Epithelial cell of prostate (primary cell): ENCODE data around the gene LRRN2.
"Not testable (repeated sequence)": the region's sequence is repeated elsewhere in the genome, so short reads cannot be mapped to it uniquely, and the experiment has no call there.

Experiments used
- DNase-seq: peaks from one replicate; pipeline ENCODE4 v3.0.0-alpha.2; 2011; ENCODE audit warnings: low read depth, low spot score
- H3K27ac ChIP-seq: fragments of 450-650 bp; 2 replicates; pipeline ENCODE4 v1.5.1; 2017; ENCODE audit warnings: mild to moderate bottlenecking

LRRN2 gene

DNA sequence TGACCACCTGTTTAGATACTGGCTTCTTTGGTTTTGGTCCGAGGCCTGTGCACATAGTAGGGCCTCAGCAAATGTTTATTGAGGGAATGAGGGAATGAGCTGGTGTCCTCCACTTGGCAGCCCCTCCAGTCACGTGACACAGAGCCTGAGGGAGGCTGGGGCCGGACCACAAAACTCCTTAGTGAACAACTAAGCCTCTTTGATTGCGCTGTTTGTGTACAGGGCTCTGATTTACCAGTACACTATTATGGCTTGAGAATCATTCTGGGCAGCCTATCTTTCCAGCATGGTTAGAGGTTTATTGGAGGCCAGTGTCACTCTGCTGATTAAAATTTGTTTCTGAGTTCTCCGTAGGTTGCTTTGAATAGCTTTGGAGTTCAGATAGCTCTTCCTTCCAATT, 10.2 kb upstream of the LRRN2 start:
- DNase-seq: no peak
- H3K27ac ChIP-seq: no peak overlapping the region

- H3K27ac ChIP-seq: no peak overlapping the region
- no peak for DNase-seq
These were observed 8.6 kb upstream of the LRRN2 start for GRCh38 chr1:204694145-204694544.

- no peak for DNase-seq
These were observed 7.4 kb upstream of the LRRN2 start for GRCh38 chr1:204692841-204693356.

DNA sequence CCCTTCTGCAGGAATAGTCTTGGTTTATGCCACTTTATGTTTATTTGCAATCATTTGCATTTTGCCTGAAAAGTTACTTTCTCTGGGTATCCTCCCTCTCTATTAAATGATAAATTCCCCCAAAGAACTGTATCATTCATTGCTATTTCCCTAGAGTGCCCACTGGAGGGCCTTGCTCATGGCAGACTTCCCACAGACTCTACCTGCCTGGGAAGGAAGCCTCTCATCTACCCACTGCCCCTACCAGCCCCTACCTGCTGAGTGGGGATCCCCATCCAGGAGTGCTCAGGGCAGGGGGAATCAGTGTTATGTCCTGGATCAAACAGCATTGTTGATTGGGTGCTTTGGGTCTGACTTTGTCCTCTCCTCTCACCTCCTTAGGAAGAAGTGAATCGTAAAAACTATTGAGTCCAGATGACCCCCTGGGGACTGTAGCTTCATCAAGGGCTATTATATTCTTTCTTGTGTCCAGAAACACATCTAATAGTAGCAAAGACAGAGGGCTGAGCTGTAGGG, 6.8 kb upstream of the LRRN2 start:
- no peak overlapping the region for H3K27ac ChIP-seq
- no peak for DNase-seq

More at GRCh38 chr1:204692841-204693356, 7.4 kb upstream of the LRRN2 start:
- no peak overlapping the region for H3K27ac ChIP-seq

DNA sequence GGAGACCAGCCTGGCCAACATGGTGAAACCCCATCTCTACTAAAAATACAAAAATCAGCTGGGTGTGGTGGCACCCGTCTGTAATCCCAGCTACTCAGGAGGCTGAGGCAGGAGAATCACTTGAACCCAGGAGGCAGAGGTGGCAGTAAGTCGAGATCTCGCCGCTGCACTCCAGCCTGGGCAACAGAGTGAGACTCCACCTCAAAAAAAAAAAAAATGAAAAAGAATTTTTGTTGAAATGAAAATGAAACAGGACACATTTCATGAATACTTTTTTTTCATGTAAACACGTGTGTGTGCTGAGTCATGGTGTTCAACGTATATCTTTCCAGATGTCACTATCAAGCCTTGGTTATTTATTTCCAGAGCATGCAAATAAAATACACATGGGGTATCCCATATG, 5.8 kb upstream of the LRRN2 start:
- H3K27ac ChIP-seq, DNase-seq: not testable (repeated sequence)

GRCh38 chr1:204688776-204689175, 3.2 kb upstream of the LRRN2 start:
- no peak for DNase-seq
- H3K27ac ChIP-seq: no peak overlapping the region

DNA sequence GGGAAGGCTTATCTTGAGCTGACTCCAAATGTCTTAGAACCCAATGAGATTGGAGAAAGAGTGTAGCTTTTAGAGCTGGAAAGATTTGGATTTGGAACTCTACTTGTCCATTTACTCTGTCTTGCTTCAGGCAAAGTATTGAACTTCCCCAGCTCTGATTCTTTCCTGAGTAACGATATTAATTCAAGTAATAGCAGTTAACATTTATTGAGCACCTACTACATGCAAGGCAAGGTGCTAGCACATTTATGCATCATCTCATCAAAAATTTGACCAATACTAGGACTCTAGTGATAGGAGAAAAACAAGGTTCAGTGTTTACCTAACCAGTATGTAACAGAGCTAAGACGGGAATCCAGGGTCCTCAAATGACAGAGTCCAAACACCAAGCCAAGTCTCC, 2.5 kb upstream of the LRRN2 start:
- no peak overlapping the region for H3K27ac ChIP-seq
- DNase-seq: no peak

DNA sequence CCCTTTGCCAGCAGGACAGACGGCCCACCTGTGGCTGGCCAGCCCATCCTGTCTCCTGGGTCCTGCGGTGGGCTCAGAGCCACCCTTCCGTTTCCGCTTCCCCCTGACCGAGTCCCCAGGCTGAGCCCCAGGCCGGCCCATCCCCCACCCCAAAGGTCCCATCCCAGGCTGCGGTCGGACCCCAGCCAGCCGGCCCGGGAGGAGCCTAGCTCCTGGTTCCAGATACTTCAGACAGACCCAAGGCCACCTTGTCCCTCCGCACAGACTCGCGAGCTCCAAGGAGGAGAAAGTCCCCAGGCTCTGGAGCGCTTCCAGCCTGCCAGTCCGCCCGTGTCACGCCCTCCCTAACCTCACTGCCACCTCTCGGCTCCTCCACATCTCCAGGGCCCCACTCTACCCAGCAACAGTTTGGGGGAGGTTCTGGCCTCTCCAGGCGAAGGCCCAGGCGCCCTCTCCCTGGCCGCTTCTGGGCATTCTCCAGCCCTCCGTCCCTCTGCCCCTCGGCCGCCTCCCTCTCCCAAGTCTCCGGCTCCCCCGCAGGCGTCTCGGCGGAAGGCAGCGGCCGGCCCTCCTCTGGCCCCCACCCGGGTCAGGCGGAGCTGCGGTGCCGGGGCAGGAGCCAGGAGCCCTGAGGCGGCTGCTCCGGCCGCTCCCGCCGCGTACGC, 835 bp downstream of the LRRN2 start:
- no peak overlapping the region for H3K27ac ChIP-seq
- no peak for DNase-seq

- no peak for DNase-seq
- H3K27ac ChIP-seq: no peak overlapping the region
These were observed 1.4 kb downstream of the LRRN2 start for GRCh38 chr1:204684206-204684570.

- H3K27ac ChIP-seq: no peak overlapping the region
- no peak for DNase-seq
These were observed 2.0 kb downstream of the LRRN2 start for GRCh38 chr1:204683284-204684205.

DNA sequence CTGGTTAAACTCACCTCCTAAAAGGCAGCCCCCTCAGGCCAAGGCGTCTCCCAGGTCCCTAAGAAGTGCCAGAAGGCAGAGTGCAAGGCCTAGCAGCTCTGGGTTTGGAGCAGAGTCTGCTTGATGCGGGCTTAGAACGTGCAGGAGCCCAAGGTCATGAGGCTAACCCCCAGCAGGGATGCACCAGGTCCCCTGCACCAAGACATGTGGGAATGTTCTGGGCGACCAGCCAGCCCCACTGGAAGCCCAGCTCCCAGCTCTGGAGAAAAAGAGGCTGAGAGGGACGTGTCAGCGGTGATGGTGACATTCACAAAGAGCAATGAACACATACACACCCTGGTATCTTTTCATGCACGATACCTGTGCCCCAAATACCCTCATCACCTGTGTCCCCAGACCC, 5.1 kb downstream of the LRRN2 start:
- DNase-seq: no peak
- no peak overlapping the region for H3K27ac ChIP-seq

- DNase-seq: no peak
- H3K27ac ChIP-seq: no peak overlapping the region
These were observed 5.5 kb downstream of the LRRN2 start for GRCh38 chr1:204680051-204680450.

- no peak overlapping the region for H3K27ac ChIP-seq
- DNase-seq: no peak
These were observed 6.6 kb downstream of the LRRN2 start for GRCh38 chr1:204678721-204679475.

DNA sequence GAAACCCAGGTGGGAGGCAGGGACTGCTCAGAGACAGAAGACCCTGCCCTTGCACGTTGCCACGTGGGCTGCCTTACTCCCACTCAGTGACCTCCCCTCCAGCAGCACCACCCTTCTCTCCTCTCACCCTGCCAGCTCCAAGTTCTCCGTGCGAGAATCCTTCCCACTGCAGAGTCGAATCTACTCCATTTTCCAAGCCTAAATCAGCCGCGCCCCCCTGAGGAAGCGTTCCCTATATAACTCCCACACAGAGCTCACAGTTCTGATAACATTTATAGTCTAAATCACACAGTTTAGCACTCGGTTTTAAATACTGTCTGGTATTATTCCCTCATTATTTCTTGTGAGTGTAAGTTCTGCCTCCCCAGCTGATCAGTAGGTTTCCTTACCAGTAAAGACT, 7.7 kb downstream of the LRRN2 start:
- no peak overlapping the region for H3K27ac ChIP-seq
- no peak for DNase-seq

GRCh38 chr1:204676043-204676442, 9.5 kb downstream of the LRRN2 start:
- DNase-seq: no peak
- H3K27ac ChIP-seq: no peak overlapping the region

DNA sequence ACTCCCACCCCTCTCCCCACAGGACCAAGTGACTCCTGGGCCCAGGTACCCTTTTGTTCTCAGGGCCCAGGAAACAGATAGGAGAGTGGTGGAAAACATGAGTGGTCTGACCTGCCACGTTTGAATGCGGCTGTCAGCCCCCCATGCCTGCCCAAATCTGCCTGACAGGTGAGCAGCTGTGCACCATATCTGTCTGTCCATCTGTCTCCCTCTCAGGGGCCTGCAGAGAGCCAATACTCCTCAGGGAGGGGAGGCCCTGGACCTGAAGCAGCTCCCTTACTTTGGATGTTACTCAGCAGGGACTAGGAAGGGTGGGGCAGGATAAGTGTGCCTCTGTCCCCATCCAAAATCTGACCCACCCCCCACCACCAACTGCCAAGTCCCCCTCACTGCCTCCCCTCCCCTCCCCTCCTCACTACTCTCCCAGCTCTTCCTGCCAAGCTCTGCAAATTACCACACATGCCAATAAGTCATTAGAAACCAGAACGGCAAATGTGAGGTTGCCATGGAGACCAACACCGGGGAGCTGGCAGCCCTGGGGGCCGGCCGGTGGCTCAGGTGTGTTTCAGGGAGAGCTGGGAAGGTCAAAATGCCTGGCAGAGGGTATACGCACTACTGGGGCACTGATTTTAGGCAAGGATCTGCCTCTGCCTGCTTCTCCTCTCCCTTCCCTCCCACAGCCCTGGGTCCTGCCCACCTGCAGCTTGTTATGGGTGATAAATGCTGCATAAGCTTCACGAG, 11.5 kb downstream of the LRRN2 start:
- no peak overlapping the region for H3K27ac ChIP-seq
- DNase-seq: no peak

- no peak for DNase-seq
- H3K27ac ChIP-seq: no peak overlapping the region
These were observed 12.3 kb downstream of the LRRN2 start for GRCh38 chr1:204673209-204673608.

DNA sequence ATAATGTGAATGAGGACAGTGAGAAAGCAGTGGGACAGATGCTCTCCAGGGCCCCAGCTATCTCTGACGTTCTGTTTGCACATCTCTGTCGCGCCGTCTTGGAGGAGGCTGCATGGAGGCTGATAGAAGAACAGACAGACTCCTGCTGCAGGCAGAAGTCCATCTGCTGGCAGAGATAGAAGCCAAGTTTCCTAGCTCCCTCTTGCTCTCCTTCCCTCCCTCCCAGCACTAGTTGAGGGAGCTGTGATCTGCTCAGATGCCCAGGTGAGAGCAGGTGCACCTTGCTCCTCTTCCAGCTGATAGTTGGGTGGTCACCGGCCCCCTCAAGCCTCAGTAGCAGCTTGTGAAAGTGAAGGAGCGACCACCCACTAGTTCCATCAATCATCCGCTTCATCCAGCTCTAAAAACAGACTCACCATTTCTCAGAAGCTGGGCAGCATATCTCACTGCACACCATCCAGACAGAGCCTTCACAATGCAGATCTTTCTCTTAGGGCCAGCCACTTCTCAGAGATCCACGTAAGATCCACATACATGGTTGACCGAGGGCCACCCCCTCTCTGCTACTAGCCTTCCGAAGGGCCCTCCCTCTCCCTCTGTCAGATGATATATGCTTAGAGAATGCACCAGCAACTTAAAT, 12.9 kb downstream of the LRRN2 start:
- DNase-seq: no peak
- H3K27ac ChIP-seq: no peak overlapping the region

- DNase-seq: no peak
- H3K27ac ChIP-seq: no peak overlapping the region
These were observed 13.5 kb downstream of the LRRN2 start for GRCh38 chr1:204672069-204672468.
